Measurements from ENCODE around the gene SETBP1.

Gene SETBP1

DNA sequence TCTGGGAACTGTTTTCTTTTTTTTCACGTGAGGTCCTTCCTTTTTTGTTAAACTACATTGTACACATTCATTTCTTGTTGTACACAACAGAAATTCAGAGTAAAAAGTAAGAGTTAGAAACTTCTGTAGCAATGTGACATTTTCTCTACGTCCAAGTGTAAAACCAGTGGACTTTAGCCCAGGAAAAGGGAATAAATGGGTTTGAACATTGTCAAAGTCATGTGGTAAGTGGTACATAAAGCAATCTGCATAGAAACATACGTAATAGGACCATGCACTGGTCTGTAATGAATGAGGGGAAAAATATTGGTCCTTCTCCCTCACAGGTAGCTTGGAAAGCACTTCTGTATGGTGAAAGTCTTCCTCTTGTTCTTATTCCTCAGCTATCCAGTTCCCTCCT is 421.4 kb downstream of the SETBP1 start:
- no peak for DNase-seq

DNA sequence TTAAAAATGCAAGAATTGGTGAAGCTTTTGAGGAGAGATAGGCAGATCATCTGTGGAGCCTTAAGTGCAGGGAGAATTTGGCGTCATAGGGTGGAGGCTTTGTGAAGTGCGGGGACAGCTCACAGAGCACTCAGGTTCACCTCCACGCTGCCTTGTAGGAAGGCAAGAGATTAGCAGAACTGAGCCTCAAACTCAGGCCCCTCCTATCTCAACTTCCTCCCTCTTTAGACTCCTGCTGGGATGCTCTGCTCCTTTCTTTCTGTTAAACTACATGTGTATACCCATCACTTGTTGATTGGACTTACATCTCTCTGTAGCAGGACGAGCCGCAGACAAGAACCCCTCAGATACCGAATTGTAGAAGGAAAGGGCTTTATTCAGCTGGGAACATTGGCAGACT is 422.2 kb downstream of the SETBP1 start:
- DNase-seq, result no peak

DNA sequence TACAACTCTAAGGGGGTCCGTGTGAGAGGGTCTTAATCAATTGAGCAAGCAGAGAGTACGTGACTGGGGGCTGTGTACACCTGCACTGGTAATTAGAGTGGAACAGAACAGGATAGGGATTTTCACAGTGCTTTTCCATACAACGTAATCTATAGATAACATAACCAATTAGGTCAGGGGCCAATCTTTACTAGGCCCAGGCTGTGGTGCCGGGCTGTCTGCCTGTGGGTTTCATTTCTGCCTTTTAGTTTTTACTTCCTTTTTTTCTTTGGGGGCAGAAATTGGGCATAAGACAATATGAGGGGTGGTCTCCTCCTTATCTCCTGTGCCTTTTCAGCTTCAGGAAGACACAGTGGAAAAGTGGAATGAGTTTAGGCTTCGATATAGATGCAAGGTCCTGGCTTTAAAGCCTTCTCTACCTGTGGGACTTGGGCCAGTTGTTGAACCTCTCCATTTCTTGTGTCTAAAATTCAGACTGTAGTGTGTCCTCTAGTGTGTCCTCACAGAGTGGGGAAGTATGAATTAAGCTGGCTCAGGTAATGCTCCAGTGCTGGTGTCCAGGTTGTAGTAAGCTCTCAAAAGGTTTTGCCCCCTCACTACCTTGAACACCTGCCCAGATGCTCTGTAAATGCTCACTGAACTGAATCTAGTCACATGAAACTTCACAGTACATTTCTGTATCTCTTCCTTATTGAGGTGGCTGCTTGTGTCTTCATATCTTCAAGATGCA is 422.8 kb downstream of the SETBP1 start:
- DNase-seq, result no peak

DNA sequence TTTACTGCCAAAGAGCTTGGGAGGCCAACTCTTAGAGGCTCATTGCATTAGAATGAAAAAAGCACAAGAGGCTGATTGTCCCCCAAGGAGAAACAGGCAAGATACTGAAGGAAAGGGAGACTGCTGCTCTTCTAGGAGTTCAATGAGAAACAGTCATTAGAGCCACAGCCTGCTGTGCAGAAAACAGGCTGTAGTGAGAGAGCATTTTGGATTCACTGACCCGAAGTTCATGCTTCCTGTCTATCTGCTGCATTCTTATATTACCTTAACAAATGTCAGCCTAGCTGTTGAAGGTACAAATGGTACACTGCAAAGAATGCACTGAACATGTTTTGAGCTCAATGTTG is 423.3 kb downstream of the SETBP1 start:
- no peak for DNase-seq

DNA sequence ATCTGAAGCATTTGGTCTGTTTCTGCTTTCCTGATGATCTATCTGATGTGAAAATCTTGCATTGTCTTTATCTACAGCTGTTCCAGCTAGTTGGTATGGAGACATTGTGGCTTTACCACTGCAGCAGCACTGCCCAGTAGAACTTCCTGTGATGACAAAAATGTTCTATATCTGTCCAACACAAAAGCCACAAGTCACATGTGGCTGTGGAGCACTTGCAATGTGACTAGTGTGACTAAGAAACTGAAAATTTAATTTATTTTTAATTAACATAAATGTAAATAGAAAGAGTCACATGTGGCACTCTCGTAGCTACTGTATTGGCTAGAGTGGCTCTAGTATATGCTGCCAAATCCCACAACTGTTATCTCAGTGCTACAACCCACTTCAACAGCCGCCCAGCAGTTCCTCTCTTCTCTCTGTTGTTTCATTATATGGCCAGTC is 425.7 kb downstream of the SETBP1 start:
- DNase-seq, result no peak

DNA sequence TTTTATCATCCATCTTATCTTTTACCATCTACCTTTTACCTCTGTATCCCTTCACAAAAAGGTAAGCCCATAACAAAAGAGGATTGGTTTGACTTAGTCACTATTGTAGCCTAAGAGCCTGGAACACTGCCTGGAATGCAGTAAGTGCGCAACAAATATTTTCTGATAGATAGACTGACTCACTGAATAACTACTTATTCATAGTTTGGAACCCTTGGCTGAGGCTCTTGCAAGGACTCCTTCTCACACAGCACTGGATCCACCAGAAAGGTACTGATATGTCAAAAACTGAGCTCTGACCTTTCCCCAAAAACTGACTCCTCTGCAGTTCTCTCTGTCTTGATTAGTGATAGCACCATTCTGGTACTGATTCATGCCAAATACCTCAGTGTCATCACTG is 426.7 kb downstream of the SETBP1 start:
- DNase-seq, result no peak

DNA sequence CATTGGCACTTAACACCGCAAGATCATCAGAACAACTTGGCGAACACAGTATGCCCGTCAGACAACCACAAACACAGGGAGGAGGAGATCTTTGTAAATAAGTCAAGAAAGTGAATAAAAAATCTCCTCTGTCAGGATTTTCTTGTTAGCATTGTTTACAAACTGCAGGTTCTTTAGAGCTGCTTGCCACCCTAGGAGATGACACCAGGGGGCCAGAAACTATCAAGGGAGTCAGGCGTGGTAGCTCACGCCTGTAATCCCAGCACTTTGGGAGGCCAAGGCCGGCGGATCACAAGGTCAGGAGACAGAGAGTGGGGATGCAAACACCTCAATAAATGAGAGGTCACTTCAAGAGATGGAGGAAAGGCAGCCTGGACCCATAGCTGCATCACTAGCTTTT is 428.1 kb downstream of the SETBP1 start:
- DNase-seq, result no peak

DNA sequence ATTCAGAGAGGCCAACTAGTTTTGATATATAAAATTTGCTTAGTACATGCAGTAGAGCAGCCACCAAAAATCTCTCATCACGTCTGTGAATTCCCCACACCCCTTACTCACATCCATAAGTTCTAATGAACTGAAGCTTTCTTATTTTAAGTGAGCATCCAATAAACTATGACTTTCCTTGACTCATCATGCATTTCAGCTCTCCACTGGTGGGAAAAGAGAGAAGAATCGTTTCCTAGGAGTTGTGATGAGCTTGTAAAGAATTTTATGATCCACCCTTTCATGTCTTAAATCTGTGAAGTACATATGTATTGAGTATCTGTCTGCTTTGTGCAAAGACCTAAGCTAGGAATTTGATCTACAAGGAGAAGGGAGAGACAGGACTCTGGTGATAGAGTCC is 428.6 kb downstream of the SETBP1 start:
- no peak for DNase-seq

DNA sequence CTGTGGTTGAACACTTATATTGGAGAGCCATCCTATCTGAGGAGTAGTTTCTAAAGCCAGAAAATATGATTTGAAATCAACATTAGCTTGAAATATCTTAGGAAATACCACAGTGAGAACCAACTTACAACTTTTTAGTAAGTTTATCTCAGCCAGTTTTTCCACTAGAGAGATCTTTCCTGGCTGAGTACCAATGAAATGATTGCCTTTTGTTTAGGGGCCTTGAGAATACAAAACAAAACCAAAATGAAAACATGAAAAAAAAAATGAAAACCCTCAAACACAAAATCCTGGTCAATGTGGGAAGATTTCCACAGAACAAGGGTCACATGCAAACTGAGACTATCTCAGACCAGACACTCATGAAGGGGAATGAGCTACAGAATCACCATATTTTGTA is 429.0 kb downstream of the SETBP1 start:
- no peak for DNase-seq

DNA sequence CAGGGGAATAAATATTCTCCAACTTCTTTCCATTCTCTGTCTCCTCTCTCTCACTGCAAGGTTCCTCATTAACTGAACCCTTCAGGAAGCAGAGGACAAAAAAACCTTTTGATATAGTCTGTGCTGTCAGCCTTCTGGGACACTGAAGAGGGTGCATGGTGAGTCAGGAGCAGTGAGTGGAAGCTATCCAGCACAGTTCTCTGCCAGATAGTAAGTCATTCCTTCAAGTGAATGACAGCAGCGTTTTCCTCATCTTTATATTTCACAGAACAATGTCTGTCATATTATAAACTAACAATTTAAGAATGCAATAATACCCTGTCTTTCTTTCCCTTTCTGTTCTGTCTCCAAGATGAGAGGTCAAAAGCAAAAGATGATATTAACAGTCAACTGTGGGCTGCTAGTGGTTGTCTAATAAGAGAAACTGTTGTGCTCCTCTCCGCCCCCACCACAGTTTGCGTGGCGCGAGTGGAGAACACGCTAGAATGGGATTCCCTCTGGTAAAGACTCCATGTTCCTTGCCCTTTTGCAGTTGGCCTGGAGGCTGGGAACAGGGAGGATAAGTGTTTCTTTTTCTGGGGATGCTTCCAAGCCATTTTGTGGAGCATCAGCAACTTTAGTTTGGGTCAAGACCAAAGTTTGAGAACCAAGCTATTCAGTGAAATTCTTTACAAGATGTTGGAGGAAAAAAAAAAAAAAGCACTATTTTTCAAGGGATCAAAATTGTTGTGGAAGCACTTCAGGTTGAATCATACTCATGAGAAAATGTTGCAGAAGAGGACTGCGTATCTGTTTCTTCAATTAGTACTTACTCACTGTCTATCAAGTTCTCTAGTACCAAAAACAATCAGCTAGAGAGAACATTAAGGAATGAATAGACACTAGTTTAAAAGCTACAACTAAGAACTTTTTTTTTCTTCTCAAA is 430.2 kb downstream of the SETBP1 start:
- DNase-seq, result no peak

DNA sequence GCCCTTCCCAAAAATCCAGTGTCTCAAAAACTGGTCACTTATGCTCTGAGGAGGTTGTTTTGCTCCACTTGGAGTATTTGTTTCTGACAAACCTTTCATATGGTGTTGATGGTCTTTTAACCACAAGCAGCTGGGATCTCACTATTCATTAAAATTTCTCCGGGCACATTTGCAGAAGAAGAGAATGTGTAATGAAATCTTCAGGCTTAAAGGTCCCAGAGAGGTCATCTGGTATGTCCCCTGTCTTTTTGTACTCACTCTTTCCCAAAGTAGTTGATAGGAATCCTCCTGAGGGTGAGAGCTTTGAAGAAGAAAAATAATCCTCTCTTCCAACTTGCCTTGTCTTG is 430.8 kb downstream of the SETBP1 start:
- DNase-seq, result no peak

DNA sequence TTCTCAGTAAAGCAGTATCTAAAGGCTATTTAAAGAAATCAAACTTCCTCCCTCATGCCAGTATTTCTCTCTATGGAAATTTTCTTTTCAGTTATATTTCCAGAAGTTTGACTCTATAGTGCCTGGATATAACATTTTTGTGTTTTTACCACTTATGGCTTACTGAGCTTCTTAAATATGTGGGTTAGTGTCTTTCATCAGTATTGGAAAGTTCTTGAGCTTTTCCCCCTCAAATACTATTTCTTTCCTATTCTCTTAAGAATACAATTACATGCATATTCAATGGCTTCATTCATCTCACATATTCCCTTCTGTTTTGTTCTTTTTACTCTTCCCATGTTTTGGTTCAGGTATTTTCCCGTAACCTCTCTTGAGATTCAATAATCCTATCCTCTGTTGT is 432.0 kb downstream of the SETBP1 start:
- no peak for DNase-seq

DNA sequence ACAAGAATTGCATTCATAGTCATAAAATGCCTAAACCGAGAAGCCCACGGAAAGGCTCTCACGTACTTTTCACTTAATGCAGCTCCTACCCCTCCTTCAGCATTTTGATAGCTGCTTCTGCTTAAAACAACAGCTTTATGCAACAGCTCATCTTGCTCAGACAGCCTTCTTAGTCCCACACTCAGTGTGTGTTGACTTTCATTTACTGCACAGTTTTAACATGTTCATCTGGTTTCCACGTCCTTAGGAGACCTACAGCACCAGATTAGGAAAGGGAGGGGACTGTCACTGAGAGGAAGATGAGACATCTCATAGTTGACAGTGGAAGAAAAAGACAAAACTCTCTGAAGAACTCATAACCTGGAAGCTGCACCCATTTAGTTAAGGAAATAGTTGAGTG is 435.4 kb downstream of the SETBP1 start:
- no peak for DNase-seq
